ENCODE results near the gene LRIT1.
A peak's percentile ranks its signal among the peaks of the same experiment; 100 is the strongest.

Gene LRIT1

DNA sequence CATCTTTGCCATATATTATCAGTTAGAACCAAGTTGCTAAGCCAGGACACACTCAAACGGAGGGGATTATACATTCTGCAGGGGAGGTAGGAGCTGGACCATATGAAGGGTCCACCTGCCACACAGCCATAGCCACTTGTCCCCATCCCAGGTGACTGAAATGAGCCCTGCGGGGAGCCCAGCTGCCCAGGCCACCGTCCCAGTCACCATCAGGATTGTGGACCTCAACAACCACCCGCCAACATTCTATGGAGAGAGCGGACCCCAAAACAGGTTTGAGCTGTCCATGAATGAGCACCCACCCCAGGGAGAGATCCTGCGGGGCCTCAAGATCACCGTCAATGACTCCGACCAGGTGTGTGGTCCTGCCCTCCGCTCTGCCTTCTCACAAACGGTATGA, 33.3 kb downstream of the LRIT1 start:
- no peak for DNase-seq (ENCODE audit: extremely low read depth, low read depth)
- TF ChIP-seq, protein P1, sequence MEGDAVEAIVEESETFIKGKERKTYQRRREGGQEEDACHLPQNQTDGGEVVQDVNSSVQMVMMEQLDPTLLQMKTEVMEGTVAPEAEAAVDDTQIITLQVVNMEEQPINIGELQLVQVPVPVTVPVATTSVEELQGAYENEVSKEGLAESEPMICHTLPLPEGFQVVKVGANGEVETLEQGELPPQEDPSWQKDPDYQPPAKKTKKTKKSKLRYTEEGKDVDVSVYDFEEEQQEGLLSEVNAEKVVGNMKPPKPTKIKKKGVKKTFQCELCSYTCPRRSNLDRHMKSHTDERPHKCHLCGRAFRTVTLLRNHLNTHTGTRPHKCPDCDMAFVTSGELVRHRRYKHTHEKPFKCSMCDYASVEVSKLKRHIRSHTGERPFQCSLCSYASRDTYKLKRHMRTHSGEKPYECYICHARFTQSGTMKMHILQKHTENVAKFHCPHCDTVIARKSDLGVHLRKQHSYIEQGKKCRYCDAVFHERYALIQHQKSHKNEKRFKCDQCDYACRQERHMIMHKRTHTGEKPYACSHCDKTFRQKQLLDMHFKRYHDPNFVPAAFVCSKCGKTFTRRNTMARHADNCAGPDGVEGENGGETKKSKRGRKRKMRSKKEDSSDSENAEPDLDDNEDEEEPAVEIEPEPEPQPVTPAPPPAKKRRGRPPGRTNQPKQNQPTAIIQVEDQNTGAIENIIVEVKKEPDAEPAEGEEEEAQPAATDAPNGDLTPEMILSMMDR (IDR thresholded peaks at IDR 0.05; ENCODE audit: low read depth, low read length, missing control alignments) = no peak
- H3K4me3 ChIP-seq (replicated peaks; ENCODE audit: low read depth, low read length) = no peak overlapping the region

DNA sequence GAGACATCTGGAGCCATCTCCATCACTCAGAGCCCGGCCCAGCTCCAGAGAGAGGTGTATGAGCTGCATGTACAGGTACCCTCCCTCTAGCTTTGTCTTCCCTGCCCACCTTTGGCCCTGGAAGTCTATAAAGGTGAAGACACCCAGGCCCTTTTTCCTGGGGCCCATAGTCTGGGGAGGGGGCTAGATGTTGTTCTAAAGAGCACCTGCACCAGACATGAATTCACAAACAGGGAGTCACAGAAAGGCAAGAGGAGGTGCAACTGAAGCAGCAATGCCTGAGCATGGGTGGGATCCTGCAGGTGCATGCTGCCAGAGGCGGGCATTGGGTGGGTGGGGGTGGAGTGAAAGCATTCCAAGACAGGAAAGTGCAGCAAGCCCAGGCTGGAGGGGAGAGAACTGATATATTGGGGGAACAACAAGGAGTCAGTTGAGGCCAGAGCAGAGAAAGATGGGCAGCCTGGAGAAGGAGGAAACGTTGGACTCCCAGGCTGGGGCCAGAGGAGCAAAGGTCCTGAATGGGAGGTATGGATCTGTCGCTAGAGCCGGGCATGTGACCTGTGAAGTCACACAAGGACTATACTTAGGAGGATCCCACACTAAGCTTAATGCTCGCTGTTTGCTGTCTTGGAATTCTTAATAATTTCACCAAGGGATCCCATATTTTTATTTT, 35.4 kb downstream of the LRIT1 start:
- TF ChIP-seq, protein P1 (IDR thresholded peaks at IDR 0.05; ENCODE audit: low read depth, low read length, missing control alignments) = no peak
- no peak overlapping the region for H3K4me3 ChIP-seq (replicated peaks; ENCODE audit: low read depth, low read length)
- DNase-seq (ENCODE audit: extremely low read depth, low read depth) = no peak

DNA sequence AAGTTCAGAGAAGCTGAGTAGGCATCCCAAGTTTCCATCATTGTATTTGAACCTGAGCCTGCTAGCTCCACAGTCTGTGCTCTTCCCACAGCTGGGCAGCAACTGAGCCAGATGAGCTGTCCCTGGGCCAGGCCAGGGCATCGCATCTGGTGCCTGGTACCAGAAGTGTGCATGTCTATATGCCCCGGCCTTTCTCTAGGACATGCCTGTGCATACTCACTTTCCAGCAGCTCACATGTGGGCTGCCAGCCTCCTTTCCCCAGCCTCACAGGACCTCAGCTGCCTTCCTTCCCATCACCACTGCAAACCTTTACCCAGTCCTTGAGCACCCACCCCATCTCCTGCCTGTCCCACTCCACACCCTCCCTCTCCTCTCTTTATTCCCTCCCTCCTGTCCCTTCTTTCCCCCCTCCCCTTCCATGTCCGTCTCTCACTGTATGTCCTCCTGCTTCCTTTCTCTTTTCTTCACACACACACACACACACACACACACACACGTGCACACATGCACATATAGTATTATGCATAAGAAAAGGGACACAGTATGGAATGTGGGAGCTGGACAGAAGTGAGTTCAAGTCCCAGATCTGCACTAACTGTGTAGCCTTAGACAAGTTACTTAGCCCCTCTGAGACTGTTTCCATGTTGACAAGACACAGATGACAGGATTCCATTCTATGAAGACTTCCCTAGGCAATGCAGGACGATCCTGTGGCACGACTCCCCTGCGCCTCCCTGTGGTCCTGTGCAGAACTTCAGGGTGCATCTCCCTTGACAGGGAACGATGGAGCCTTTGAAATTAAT, 36.1 kb downstream of the LRIT1 start:
- H3K4me3 ChIP-seq (replicated peaks; ENCODE audit: low read depth, low read length) = no peak overlapping the region
- peak; percentile 15 for DNase-seq (ENCODE audit: extremely low read depth, low read depth)
- TF ChIP-seq, protein P1 (IDR thresholded peaks at IDR 0.05; ENCODE audit: low read depth, low read length, missing control alignments) = peak; percentile 88

DNA sequence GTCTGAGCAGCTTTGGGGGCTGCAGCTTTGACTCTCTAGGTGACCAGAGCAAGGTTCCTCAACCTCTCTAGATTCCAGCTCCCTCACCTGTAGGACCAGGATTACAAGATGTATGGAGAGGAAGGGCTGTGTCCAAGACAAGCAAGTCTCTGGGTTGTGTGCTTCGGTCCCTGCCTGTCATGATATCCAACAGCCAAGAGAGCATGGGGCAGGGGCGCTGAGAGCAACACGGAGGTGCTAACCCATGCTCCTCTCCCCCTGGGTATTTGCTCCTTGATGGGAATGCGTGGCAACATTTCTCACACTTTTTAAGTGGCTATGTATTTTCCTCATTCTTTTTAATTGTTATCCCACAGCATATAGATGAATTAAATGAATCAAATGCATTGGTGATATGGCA, 36.7 kb downstream of the LRIT1 start:
- TF ChIP-seq, protein P1 (IDR thresholded peaks at IDR 0.05; ENCODE audit: low read depth, low read length, missing control alignments) = no peak
- no peak for DNase-seq (ENCODE audit: extremely low read depth, low read depth)
- no peak overlapping the region for H3K4me3 ChIP-seq (replicated peaks; ENCODE audit: low read depth, low read length)

DNA sequence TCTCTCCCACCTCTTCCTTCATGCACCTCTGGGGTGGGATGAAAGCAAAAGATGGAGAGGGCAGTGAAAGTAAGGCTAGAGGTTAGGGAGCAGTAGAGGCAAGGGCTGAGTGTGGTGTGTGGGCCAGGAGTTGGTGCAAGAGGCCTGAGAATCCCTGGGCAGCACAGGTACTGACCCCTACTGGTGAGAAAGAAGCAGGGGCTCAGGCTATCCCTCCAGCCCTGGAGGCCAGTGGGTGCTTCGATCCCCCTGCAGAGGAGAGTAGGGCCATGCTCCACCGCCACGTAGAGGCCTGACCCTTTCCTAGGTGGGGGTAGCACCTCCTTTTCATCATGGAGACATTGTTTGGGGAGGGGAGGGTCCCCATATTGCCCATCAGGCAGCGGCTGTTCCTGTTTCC, 37.2 kb downstream of the LRIT1 start:
- no peak overlapping the region for H3K4me3 ChIP-seq (replicated peaks; ENCODE audit: low read depth, low read length)
- TF ChIP-seq, protein P1 (IDR thresholded peaks at IDR 0.05; ENCODE audit: low read depth, low read length, missing control alignments) = peak; percentile 44
- DNase-seq (ENCODE audit: extremely low read depth, low read depth) = no peak

DNA sequence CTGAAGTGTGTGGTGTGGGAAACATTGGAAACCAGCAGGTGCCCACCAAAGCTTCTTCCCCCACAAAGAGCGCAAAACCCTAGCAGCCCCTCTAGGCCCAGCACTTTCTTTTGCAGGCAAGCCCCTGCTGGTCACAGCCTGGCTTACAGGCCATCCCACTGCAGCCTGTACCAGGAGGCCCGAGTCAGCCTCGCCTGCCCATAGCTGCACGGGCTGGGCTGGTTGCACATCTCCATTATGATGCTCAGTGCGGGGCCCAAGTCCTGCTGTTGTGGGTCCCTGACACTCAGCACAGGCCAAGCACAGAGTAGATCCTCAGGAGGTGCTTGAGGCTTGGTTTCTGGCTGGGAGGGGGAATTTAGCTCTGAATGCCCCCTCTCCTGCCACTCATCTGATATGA, 39.0 kb downstream of the LRIT1 start:
- TF ChIP-seq, protein P1 (IDR thresholded peaks at IDR 0.05; ENCODE audit: low read depth, low read length, missing control alignments) = no peak
- DNase-seq (ENCODE audit: extremely low read depth, low read depth) = no peak
- no peak overlapping the region for H3K4me3 ChIP-seq (replicated peaks; ENCODE audit: low read depth, low read length)
